Cortex of kidney (tissue), 1 donor: ENCODE measurements around the gene ZNF407.
"Not testable (repeated sequence)": the region's sequence is repeated elsewhere in the genome, so short reads cannot be mapped to it uniquely, and the experiment has no call there.

Experiments
- DNase-seq: peaks from one replicate; lab custom pipeline; 2025; lab: John Stamatoyannopoulos, UW

Gene ZNF407

GRCh38 chr18:74597662-74598349 lies at the start of gene ZNF407:
Gene ZNF407 (plus strand): TSS chr18:74597870. CDS start chr18:74631020, 33,150 bp downstream.
- DNase-seq: no peak

- no peak for DNase-seq
Measured at GRCh38 chr18:74549591-74550104, 48.0 kb upstream of the ZNF407 start.

- no peak for DNase-seq
Measured at GRCh38 chr18:74550886-74551285, 46.8 kb upstream of the ZNF407 start.

GRCh38 chr18:74551452-74551851 lies 46.2 kb upstream of the ZNF407 start:
- no peak for DNase-seq

- no peak for DNase-seq
Measured at GRCh38 chr18:74551936-74552555, 45.6 kb upstream of the ZNF407 start.

GRCh38 chr18:74556126-74556525 lies 41.5 kb upstream of the ZNF407 start:
- DNase-seq: no peak

- DNase-seq: no peak
Measured at GRCh38 chr18:74558096-74558495, 39.6 kb upstream of the ZNF407 start.

- DNase-seq: no peak
Measured at GRCh38 chr18:74562131-74562730, 35.4 kb upstream of the ZNF407 start.

- no peak for DNase-seq
Measured at GRCh38 chr18:74562775-74563174, 34.9 kb upstream of the ZNF407 start.

- no peak for DNase-seq
Measured at GRCh38 chr18:74563999-74564398, 33.7 kb upstream of the ZNF407 start.

GRCh38 chr18:74565164-74565563 lies 32.5 kb upstream of the ZNF407 start:
- DNase-seq: not testable (repeated sequence)

- not testable (repeated sequence) for DNase-seq
Measured at GRCh38 chr18:74565993-74566392, 31.7 kb upstream of the ZNF407 start.

GRCh38 chr18:74567822-74568221 lies 29.8 kb upstream of the ZNF407 start:
- no peak for DNase-seq

GRCh38 chr18:74569401-74569800 lies 28.3 kb upstream of the ZNF407 start:
- DNase-seq: no peak

GRCh38 chr18:74570266-74570665 lies 27.4 kb upstream of the ZNF407 start:
- DNase-seq: no peak

GRCh38 chr18:74571895-74572680 lies 25.6 kb upstream of the ZNF407 start:
- DNase-seq: no peak

- no peak for DNase-seq
Measured at GRCh38 chr18:74573053-74573452, 24.6 kb upstream of the ZNF407 start.

GRCh38 chr18:74574916-74575315 lies 22.8 kb upstream of the ZNF407 start:
- DNase-seq: no peak

GRCh38 chr18:74577019-74577418 lies 20.7 kb upstream of the ZNF407 start:
- DNase-seq: no peak

GRCh38 chr18:74579496-74580065 lies 18.1 kb upstream of the ZNF407 start:
- DNase-seq: no peak

GRCh38 chr18:74582642-74583041 lies 15.0 kb upstream of the ZNF407 start:
- no peak for DNase-seq

- no peak for DNase-seq
Measured at GRCh38 chr18:74587441-74587840, 10.2 kb upstream of the ZNF407 start.
